GM12891 (cell line): ENCODE data around the gene DPP10.

ENCODE experiments used
- DNase-seq: peaks from one replicate; pipeline ENCODE4 v3.0.0; 2011; ENCODE audit warnings: low spot score; ENCODE audit not compliant: insufficient read length
- FAIRE-seq: peaks from 2 replicates; lab custom pipeline; 2011; peaks lifted over from hg19 to GRCh38; lab: Jason Lieb, UNC
- PAX5 ChIP-seq: IDR thresholded peaks from 2 replicates; pipeline ENCODE4 v1.6.1; 2011; ENCODE audit warnings: low read length, moderate library complexity, mild to moderate bottlenecking; ENCODE audit not compliant: insufficient read depth, severe bottlenecking
- POLR2A ChIP-seq: IDR thresholded peaks from 2 replicates; pipeline ENCODE4 v1.6.1; 2011; ENCODE audit warnings: low read depth, low read length, control low read depth
- POLR2AphosphoS5 ChIP-seq: IDR thresholded peaks from 2 replicates; pipeline ENCODE4 v1.6.1; 2011; ENCODE audit warnings: low read depth, low read length, control low read depth
- POU2F2 ChIP-seq: IDR thresholded peaks from 2 replicates; pipeline ENCODE4 v1.6.1; 2011; ENCODE audit warnings: low read depth, mild to moderate bottlenecking, control low read depth, low read length, moderate library complexity
- SPI1 ChIP-seq: IDR thresholded peaks from 2 replicates; pipeline ENCODE4 v1.6.1; 2011; ENCODE audit warnings: low read depth, low read length, control low read depth
- TAF1 ChIP-seq: IDR thresholded peaks from 2 replicates; pipeline ENCODE4 v1.6.1; 2011; ENCODE audit warnings: low read depth, low read length, control low read depth

The DPP10 gene

DNA sequence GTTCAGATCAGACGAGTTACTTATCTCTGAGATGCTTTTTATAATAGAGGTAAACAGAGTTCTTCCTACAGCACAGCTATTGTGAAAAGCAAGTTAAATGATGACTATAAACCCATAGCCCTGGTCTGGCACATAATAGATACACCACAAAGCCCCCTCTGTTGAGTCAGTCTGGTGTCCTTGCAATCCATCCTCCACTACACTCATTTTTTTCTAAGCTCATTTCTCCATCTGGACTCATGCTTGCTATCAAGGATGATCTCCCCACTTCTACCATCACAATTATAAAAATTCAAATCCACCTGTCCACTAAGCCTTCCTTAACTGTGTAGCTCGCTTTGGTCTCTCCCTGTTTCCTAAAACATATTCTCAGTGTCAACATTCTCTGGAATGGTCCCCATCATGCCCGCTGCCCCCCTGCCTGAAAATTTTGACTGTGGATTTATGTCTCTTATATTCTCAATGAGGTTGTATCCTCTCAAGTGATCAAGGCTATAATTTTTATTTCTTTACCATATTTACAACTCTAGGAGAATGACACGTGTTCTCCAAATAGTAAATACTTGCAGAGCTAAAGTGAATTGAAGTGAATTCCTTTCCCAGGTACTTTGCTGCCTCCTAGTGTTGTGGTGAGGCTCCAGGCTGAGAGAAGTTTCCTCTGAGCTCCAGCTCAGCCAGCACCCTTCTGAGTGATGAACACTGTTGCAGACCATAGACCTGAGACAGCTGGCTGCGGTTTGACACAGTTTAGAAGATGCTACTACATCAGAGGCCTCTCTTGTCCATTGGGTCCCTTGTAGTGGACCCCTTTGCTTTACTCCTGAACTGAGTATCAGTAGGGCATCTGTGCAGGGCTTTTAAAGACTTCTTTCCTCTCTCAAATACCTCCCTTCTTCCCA is 108.7 kb downstream of the DPP10 start:
- DNase-seq (peak; percentile 10), FAIRE-seq (no peak)
- no peak for TF ChIP-seq POLR2A
- no peak for TF ChIP-seq SPI1
- no peak for TF ChIP-seq PAX5
- TF ChIP-seq TAF1, result no peak
- TF ChIP-seq POLR2AphosphoS5, result no peak

DNA sequence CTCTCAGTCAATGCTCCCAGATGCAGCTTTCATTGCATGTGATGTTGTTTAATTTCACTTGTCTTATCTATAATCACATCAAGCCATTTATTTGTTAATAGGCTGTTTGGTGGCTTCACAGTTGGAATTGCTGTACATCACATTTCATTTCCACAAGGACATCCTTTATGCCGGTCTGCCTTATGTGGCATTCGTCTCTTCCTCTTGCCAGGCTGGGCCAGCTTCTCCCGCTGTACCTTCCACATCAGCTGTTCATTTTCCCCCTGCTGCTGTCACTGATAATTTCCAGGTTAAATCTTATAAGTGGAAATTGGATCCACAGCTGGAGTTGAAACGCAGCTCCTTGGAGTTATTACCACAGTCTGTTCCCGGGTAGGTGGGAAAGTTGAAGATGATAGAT is 110.6 kb downstream of the DPP10 start:
- FAIRE-seq (no peak), DNase-seq (no peak)
- TF ChIP-seq SPI1 (no peak), POU2F2 (no peak), PAX5 (no peak), POLR2AphosphoS5 (no peak), POLR2A (no peak), TAF1 (no peak)

DNA sequence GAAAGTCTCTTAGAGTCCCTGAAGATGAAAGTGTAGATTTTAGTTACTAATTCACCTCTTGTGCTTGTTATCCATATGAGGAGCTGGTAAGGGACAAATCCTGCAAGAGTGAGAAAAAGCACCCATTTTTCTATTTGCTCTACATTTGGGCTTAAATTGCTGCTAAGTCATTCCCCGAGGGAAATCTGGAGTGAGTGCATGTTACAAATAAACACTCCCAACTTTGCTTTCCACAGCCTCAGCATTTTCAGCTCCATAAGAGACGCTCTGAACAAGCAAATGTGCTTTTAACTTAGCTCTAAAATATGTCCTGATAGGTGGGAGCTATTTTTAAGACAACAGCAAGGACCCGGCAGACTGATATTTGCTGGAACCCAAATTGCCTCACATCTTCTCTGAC is 126.7 kb downstream of the DPP10 start:
- TF ChIP-seq POU2F2, result no peak
- no peak for TF ChIP-seq POLR2AphosphoS5
- TF ChIP-seq POLR2A, result no peak
- TF ChIP-seq TAF1, result no peak
- no peak for TF ChIP-seq PAX5
- no peak for TF ChIP-seq SPI1
- DNase-seq (no peak), FAIRE-seq (no peak)

DNA sequence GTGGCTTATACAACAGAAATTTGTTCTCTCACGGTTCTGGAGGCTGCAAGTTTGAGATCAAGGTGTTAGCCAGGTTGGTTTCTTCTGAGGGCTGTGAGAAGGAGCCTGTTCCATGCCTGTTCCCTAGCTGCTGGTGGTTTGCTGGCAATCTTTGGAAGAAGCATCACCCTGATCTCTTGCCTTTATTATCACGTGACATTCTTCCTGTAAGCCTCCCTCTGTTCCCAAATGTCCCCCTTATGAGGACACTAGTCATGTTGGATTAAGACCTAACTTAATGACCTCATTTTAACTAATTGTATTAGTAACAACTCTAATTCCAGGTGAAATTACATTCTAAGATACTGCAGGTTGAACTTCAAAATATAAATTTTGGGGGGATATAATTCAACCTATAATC is 135.2 kb downstream of the DPP10 start:
- FAIRE-seq (no peak), DNase-seq (no peak)
- no peak for TF ChIP-seq POLR2A
- no peak for TF ChIP-seq POU2F2
- no peak for TF ChIP-seq POLR2AphosphoS5
- no peak for TF ChIP-seq TAF1
- no peak for TF ChIP-seq SPI1
- no peak for TF ChIP-seq PAX5

DNA sequence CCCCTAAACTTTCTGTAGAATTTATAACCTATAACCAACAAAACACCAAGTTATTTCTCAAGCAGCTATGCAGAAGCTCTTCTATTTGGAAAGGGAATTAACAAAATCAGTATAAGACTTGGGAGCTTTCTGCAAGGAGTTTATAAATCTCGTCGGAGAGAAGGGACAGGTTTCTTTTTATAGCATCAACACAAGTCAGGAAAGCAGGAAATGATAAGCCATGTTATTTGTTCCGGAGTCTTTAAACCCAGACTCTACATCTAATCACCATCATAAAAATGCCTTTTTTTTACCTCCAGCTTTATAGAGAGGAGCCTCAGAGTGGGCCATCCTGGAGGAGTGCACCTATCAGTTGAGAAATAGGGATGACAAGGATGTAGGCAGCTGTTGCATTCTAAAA is 137.1 kb downstream of the DPP10 start:
- FAIRE-seq (no peak), DNase-seq (no peak)
- no peak for TF ChIP-seq POU2F2
- no peak for TF ChIP-seq TAF1
- no peak for TF ChIP-seq POLR2AphosphoS5
- TF ChIP-seq PAX5, result no peak
- TF ChIP-seq SPI1, result no peak
- no peak for TF ChIP-seq POLR2A

DNA sequence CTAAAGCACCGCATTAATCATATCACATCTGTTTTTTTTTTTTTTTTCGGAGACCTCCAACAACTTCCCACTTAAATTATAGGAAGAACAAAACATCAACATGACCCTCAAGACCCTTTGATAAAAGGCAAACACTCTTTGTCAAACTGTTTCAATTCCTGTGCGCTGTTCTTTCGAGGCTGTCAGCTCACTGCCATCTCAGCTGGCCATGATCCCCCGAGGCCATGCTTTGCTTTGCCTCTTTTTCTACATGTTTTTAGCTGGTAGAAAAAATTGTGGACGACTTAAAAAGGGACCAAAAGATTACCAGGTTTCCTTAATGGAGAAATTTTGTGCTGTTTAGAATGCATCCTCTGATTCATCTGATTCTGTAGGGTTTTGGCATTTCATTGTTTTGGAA is 138.2 kb downstream of the DPP10 start:
- DNase-seq (no peak), FAIRE-seq (no peak)
- no peak for TF ChIP-seq TAF1
- no peak for TF ChIP-seq POLR2A
- no peak for TF ChIP-seq SPI1
- no peak for TF ChIP-seq PAX5
- no peak for TF ChIP-seq POU2F2
- TF ChIP-seq POLR2AphosphoS5, result no peak

DNA sequence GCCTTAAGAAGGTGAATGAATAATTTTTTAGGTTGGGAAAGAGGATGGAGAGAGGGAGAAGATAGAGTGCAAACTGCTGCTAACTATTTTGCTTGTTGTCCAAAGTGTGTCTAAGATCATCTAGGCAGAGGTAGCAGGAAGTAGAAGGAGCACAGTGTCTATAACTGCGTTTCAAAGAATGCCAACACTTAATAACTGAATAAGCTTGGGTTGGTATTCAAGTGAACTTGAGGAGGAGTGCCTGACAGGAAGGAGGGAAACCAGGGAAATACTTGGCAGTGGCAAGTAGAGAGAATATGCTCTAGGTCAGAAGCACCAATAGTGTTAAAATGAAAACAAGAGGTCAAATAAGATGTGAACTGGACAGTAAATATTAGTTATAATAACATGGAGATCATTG is 155.9 kb downstream of the DPP10 start:
- FAIRE-seq, result no peak
- no peak for DNase-seq
- TF ChIP-seq SPI1 (no peak), POLR2A (no peak)

DNA sequence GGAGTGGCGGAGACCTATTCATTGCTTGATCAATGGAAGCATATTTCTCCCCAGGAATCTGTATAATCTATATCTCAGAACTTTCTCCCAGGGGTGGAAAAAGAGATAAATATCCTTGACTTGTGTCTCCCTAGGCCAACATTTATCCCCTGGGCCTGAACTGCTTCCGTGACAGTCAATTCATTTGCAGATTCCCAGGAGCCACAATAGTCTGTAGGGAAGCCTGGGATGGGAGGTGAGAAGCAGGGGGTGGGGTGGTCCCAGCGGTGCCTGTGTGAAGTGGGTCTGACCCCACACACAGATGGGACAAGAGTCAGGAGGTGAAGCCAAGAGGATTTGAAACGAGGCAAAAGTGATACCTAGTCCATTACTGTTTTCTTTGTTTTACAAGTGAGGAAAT is 166.8 kb downstream of the DPP10 start:
- no peak for TF ChIP-seq SPI1
- no peak for TF ChIP-seq PAX5
- TF ChIP-seq POU2F2, result no peak
- TF ChIP-seq POLR2A, result no peak
- TF ChIP-seq TAF1, result no peak
- TF ChIP-seq POLR2AphosphoS5, result no peak
- DNase-seq (no peak), FAIRE-seq (no peak)

DNA sequence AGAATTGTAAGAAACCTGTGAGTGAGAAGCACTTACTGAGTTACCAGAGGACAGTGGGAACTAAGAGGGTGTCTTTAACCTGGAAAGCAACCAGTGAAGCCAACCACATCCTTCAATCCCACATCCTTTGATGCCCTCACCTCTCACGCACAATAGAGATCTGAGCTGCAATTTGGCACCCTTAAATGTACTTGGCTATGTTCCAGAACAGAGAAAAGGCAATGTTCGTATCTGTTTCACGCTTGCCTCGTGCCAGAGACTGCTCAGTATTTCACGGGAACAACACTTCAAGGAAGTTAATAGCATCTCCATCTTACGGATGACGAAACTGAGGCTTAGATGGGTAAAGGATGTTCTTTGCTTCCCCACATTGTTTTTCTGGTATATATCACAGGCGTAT is 167.4 kb downstream of the DPP10 start:
- no peak for DNase-seq
- FAIRE-seq, result no peak
- TF ChIP-seq SPI1, result no peak
- no peak for TF ChIP-seq POLR2AphosphoS5
- TF ChIP-seq POLR2A, result no peak
- TF ChIP-seq PAX5, result no peak

DNA sequence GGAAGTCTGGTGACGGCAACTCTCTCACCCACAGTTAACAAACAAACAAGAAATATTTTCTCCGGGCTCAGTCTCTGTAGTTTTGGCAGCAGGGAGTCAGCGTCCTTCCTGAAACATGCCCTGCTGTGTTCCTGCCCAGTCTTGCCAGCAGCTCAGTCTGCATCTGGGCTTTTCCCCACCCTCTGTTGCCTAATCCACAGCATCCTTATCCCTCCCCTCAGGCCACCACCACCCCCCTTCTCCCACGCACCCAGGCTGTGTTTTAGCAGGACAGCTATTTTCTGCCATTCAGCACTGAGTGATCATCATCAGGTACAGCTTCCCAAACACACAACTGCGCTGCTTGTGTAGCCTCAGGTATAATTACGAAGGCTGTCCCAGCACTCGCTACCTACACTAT is 168.2 kb downstream of the DPP10 start:
- TF ChIP-seq TAF1, result no peak
- DNase-seq, result no peak
- FAIRE-seq, result no peak
